Measurements from ENCODE around the gene NOTCH2. TPM values are rescaled to one million over a fixed set of nuclear protein-coding genes. Genes with fewer than 3 reads are reported as not detected.
A peak's percentile ranks its signal among the peaks of the same experiment; 100 is the strongest.

The NOTCH2 gene
- total RNA-seq, 3 donors from 2014 or later (not counting 1 experiment from before 2014, with no cell fraction given): 74.7 to 136 (median 97.4) TPM

DNA sequence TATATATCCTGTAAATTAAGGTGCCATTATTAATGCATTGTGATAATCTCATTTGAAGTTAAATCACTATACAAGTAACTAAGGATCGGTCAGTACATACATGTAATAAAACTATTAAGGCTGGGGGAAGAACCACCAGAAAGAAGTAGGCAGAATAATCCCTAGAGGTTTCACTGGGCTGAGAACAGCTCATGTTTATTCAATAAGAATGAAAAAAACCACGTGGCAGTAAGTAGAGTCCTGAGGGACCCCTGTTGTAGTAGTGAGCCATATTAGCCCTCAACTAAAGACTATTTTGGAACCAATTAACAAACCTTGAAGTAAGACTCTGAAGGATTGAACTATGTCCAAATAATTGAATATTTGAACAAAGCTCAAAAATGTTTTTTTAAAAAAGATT, 126.2 kb downstream of the NOTCH2 start:
- Histone ChIP-seq H3K4me3 (ENCODE audit: low read length) (no peak overlapping the region), H3K4me1 (ENCODE audit: control insufficient read depth, insufficient read depth, low read length) (no peaks in the 10 kb centered on the region), H3K9me3 (ENCODE audit: control insufficient read depth, insufficient read depth, low read length) (no peaks in the 10 kb centered on the region), H3K36me3 (ENCODE audit: control insufficient read depth, insufficient read depth, low read length) (peaks cover 46% of the 10 kb centered on the region), H3K27ac (ENCODE audit: low read length) (no peak overlapping the region), H3K27me3 (ENCODE audit: control insufficient read depth, insufficient read depth, low read length) (no peaks in the 10 kb centered on the region)
- H3K36me3 Mint-ChIP-seq: peaks cover 12% of the 10 kb centered on the region
- ATAC-seq: no peak
- intact Hi-C loops (cut with micrococcal nuclease): no loop called here
- no peak overlapping the region for H3K4me3 Mint-ChIP-seq
- no peak overlapping the region for H3K27ac Mint-ChIP-seq
- H3K9me3 Mint-ChIP-seq: no peaks in the 10 kb centered on the region
- peaks cover 0 to 5% of the 10 kb centered on the region in 2 donors for H3K4me1 Mint-ChIP-seq
- TF ChIP-seq, protein P1, sequence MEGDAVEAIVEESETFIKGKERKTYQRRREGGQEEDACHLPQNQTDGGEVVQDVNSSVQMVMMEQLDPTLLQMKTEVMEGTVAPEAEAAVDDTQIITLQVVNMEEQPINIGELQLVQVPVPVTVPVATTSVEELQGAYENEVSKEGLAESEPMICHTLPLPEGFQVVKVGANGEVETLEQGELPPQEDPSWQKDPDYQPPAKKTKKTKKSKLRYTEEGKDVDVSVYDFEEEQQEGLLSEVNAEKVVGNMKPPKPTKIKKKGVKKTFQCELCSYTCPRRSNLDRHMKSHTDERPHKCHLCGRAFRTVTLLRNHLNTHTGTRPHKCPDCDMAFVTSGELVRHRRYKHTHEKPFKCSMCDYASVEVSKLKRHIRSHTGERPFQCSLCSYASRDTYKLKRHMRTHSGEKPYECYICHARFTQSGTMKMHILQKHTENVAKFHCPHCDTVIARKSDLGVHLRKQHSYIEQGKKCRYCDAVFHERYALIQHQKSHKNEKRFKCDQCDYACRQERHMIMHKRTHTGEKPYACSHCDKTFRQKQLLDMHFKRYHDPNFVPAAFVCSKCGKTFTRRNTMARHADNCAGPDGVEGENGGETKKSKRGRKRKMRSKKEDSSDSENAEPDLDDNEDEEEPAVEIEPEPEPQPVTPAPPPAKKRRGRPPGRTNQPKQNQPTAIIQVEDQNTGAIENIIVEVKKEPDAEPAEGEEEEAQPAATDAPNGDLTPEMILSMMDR (IDR thresholded peaks at IDR 0.05): no peak
- 88% methylated on average over 2 of the region's 2 CpGs for WGBS (ENCODE audit: insufficient coverage)
- no peak for DNase-seq
- H3K27me3 Mint-ChIP-seq (ENCODE audit: low read depth in 2 of 2): no peaks in the 10 kb centered on the region

DNA sequence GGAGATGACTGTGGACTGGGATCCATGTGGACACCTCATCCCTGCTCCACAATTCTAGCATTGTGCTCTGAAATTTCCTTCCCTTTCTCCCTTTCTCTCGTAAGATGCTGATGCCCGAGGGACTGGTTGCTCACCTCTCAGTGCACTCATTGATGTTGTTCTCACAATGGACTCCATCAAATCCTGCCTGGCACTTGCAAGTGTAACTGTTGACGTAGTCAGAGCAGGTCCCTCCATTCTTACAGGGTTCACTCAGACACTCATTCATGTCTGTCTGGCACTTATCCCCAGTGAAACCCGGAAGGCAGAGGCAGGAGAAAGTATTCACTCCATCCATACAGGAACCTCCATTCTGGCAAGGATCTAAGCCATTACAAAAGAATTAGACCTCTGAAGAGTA, 128.1 kb downstream of the NOTCH2 start:
- no peaks in the 10 kb centered on the region for H3K4me1 ChIP-seq (ENCODE audit: control insufficient read depth, insufficient read depth, low read length)
- DNase-seq (no peak), ATAC-seq (no peak)
- TF ChIP-seq, protein P1 (IDR thresholded peaks at IDR 0.05): no peak
- WGBS (ENCODE audit: insufficient coverage): 97% methylated on average over 4 of the region's 4 CpGs
- peaks cover 53% of the 10 kb centered on the region for H3K36me3 ChIP-seq (ENCODE audit: control insufficient read depth, insufficient read depth, low read length)
- no peaks in the 10 kb centered on the region for H3K9me3 Mint-ChIP-seq
- H3K4me1 Mint-ChIP-seq: peaks cover 0 to 5% of the 10 kb centered on the region in 2 donors
- H3K4me3 Mint-ChIP-seq: no peak overlapping the region
- no peaks in the 10 kb centered on the region for H3K27me3 Mint-ChIP-seq (ENCODE audit: low read depth in 2 of 2)
- intact Hi-C loops (cut with micrococcal nuclease): no loop called here
- peaks cover 11% of the 10 kb centered on the region for H3K36me3 Mint-ChIP-seq
- no peak overlapping the region for H3K27ac Mint-ChIP-seq
- no peaks in the 10 kb centered on the region for H3K27me3 ChIP-seq (ENCODE audit: control insufficient read depth, insufficient read depth, low read length)
- H3K27ac ChIP-seq (ENCODE audit: low read length): no peak overlapping the region
- H3K4me3 ChIP-seq (ENCODE audit: low read length): no peak overlapping the region
- H3K9me3 ChIP-seq (ENCODE audit: control insufficient read depth, insufficient read depth, low read length): no peaks in the 10 kb centered on the region

DNA sequence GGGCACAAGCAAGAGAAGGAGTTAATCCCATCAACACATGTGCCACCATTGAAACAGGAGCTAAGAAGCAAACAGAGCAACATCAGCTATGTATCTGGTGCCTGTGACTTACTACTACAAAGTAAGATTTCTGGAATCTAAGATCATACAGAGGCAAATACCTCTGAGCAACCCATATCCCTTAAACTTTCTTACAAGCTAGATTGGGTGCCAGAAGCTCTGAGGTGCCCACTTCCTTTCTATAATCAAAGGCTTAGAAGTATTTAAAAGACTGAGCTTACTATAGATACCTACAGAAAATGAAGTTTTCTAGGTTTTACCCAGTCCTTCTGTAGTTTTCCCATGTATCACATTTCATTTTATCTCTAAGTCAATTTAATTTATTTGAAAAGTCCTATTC, 128.8 kb downstream of the NOTCH2 start:
- Mint-ChIP-seq H3K27ac (no peak overlapping the region), H3K36me3 (peaks cover 13% of the 10 kb centered on the region), H3K4me3 (no peak overlapping the region), H3K9me3 (no peaks in the 10 kb centered on the region), H3K4me1 (no peaks in the 10 kb centered on the region), H3K27me3 (ENCODE audit: low read depth in 2 of 2) (no peaks in the 10 kb centered on the region)
- H3K4me1 ChIP-seq (ENCODE audit: control insufficient read depth, insufficient read depth, low read length): no peaks in the 10 kb centered on the region
- ATAC-seq: no peak
- peaks cover 60% of the 10 kb centered on the region for H3K36me3 ChIP-seq (ENCODE audit: control insufficient read depth, insufficient read depth, low read length)
- no peak overlapping the region for H3K4me3 ChIP-seq (ENCODE audit: low read length)
- intact Hi-C loops (cut with micrococcal nuclease): no loop called here
- H3K9me3 ChIP-seq (ENCODE audit: control insufficient read depth, insufficient read depth, low read length): no peaks in the 10 kb centered on the region
- TF ChIP-seq, protein P1 (IDR thresholded peaks at IDR 0.05): no peak
- no peaks in the 10 kb centered on the region for H3K27me3 ChIP-seq (ENCODE audit: control insufficient read depth, insufficient read depth, low read length)
- no peak overlapping the region for H3K27ac ChIP-seq (ENCODE audit: low read length)
- peak in 1 of 2 donors; percentile 8 for DNase-seq

DNA sequence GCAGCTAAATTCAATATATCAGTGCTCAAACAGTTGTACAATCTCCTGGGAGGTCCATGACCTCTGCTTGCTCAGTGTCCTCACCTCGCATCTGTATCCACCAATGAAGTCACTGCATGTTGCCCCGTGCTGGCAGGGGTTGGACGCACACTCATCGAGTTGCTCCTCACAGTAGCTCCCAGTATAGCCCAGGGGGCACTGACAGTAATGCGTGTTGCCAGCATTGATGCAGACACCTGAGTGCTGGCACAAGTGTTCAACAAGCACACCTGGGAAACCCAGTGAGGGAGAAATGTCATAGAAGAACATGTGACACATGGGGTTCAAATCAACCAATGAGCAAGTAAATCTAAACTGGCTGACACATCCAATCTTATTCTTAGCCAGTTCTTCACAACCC, 132.3 kb downstream of the NOTCH2 start:
- no peaks in the 10 kb centered on the region for H3K27me3 ChIP-seq (ENCODE audit: control insufficient read depth, insufficient read depth, low read length)
- 98% methylated on average over 5 of the region's 5 CpGs for WGBS (ENCODE audit: insufficient coverage)
- TF ChIP-seq, protein P1 (IDR thresholded peaks at IDR 0.05): no peak
- H3K9me3 ChIP-seq (ENCODE audit: control insufficient read depth, insufficient read depth, low read length): no peaks in the 10 kb centered on the region
- intact Hi-C loops (cut with micrococcal nuclease): no loop called here
- H3K4me1 ChIP-seq (ENCODE audit: control insufficient read depth, insufficient read depth, low read length): no peaks in the 10 kb centered on the region
- Mint-ChIP-seq H3K27me3 (ENCODE audit: low read depth in 2 of 2) (no peaks in the 10 kb centered on the region), H3K4me1 (no peaks in the 10 kb centered on the region), H3K27ac (no peak overlapping the region), H3K4me3 (no peak overlapping the region), H3K36me3 (peaks cover 46% of the 10 kb centered on the region), H3K9me3 (peaks cover 0 to 6% of the 10 kb centered on the region in 2 donors)
- H3K27ac ChIP-seq (ENCODE audit: low read length): no peak overlapping the region
- peaks cover 86% of the 10 kb centered on the region for H3K36me3 ChIP-seq (ENCODE audit: control insufficient read depth, insufficient read depth, low read length)
- H3K4me3 ChIP-seq (ENCODE audit: low read length): no peak overlapping the region
- ATAC-seq (no peak), DNase-seq (no peak)
